Head of caudate nucleus (tissue), 42 donors: ENCODE data around the gene HAO1.
A peak's percentile ranks its signal among the peaks of the same experiment; 100 is the strongest.
"Not testable (repeated sequence)": the region's sequence is repeated elsewhere in the genome, so short reads cannot be mapped to it uniquely, and the experiment has no call there.

Experiments used
- DNase-seq, 42 donors: peaks; one replicate each; pipeline versions ENCODE4 v3.0.0 to v3.0.0-alpha.2; 2020 to 2021; ENCODE audit warnings: mixed read lengths in 7 of 42
- intact Hi-C: fragments of 100-400 bp; cut with DNase I; formaldehyde crosslinking; loops from one replicate; pipeline ENCODE4 v1.15.0; 2022

The HAO1 gene

GRCh38 chr20:7879883-7880282 is 60.4 kb downstream of the HAO1 start:
- DNase-seq, result no peak
- intact Hi-C loops, result no loop called here

GRCh38 chr20:7868108-7868507 is 72.2 kb downstream of the HAO1 start:
- DNase-seq, result no peak
- intact Hi-C loops, result no loop called here

- intact Hi-C loops, result no loop called here
- peak in 4 of 42 donors; percentile 11 to 50 (median 16) for DNase-seq
Observed at GRCh38 chr20:7866285-7866684, 74.0 kb downstream of the HAO1 start.

GRCh38 chr20:7859356-7859802 is 80.9 kb downstream of the HAO1 start:
- peak in 25 of 42 donors; percentile 13 to 73 (median 38) for DNase-seq

GRCh38 chr20:7858734-7859250 is 81.5 kb downstream of the HAO1 start:
- intact Hi-C loops, result loop anchor here (10.0 kb wide), 1 partner anchor 744 kb away; no protein-coding TSS in a partner anchor
- no peak for DNase-seq

More at GRCh38 chr20:7859356-7859802, 80.9 kb downstream of the HAO1 start:
- intact Hi-C loops, result loop anchor here (10.0 kb wide), 1 partner anchor 745 kb away; no protein-coding TSS in a partner anchor

GRCh38 chr20:7856756-7857155 is 83.5 kb downstream of the HAO1 start:
- DNase-seq, result no peak
- intact Hi-C loops, result loop anchor here (10.0 kb wide), 1 partner anchor 742 kb away; no protein-coding TSS in a partner anchor

GRCh38 chr20:7855545-7855944 is 84.7 kb downstream of the HAO1 start:
- intact Hi-C loops, result loop anchor here (10.0 kb wide), 1 partner anchor 741 kb away; no protein-coding TSS in a partner anchor
- DNase-seq, result no peak

GRCh38 chr20:7853493-7853892 is 86.8 kb downstream of the HAO1 start:
- intact Hi-C loops, result loop anchor here (10.0 kb wide), 1 partner anchor 739 kb away; no protein-coding TSS in a partner anchor
- DNase-seq, result no peak

- no peak for DNase-seq
- intact Hi-C loops, result loop anchor here (10.0 kb wide), 1 partner anchor 736 kb away; no protein-coding TSS in a partner anchor
Observed at GRCh38 chr20:7850775-7851490, 89.3 kb downstream of the HAO1 start.

GRCh38 chr20:7849675-7850074 is 90.6 kb downstream of the HAO1 start:
- no peak for DNase-seq
- intact Hi-C loops, result loop anchor here (10.0 kb wide), 1 partner anchor 735 kb away; no protein-coding TSS in a partner anchor

- no peak for DNase-seq
- intact Hi-C loops, result no loop called here
Observed at GRCh38 chr20:7848351-7848750, 91.9 kb downstream of the HAO1 start.

GRCh38 chr20:7843613-7844012 is 96.6 kb downstream of the HAO1 start:
- intact Hi-C loops, result no loop called here
- DNase-seq, result peak in 15 of 42 donors; percentile 9 to 52 (median 21)

GRCh38 chr20:7841971-7842310 is 98.3 kb downstream of the HAO1 start:
- intact Hi-C loops, result no loop called here

GRCh38 chr20:7841291-7841970 is 98.8 kb downstream of the HAO1 start:
- no peak for DNase-seq
- intact Hi-C loops, result no loop called here

More at GRCh38 chr20:7841971-7842310, 98.3 kb downstream of the HAO1 start:
- DNase-seq, result peak in 30 of 42 donors; percentile 8 to 77 (median 34)

GRCh38 chr20:7836076-7836475 is 104.2 kb downstream of the HAO1 start:
- intact Hi-C loops, result no loop called here
- DNase-seq, result no peak

- DNase-seq, intact Hi-C loops: not testable (repeated sequence)
Observed at GRCh38 chr20:7834441-7834840, 105.8 kb downstream of the HAO1 start.
